Inferior parietal cortex (tissue), 1 donor: Measurements from ENCODE around the gene NUCB1.
"Not testable (repeated sequence)": the region's sequence is repeated elsewhere in the genome, so short reads cannot be mapped to it uniquely, and the experiment has no call there.

Experiments
- DNase-seq: peaks from one replicate; pipeline ENCODE4 v3.0.0-alpha.2; 2016; ENCODE audit errors: extremely low spot score

The NUCB1 gene

DNA sequence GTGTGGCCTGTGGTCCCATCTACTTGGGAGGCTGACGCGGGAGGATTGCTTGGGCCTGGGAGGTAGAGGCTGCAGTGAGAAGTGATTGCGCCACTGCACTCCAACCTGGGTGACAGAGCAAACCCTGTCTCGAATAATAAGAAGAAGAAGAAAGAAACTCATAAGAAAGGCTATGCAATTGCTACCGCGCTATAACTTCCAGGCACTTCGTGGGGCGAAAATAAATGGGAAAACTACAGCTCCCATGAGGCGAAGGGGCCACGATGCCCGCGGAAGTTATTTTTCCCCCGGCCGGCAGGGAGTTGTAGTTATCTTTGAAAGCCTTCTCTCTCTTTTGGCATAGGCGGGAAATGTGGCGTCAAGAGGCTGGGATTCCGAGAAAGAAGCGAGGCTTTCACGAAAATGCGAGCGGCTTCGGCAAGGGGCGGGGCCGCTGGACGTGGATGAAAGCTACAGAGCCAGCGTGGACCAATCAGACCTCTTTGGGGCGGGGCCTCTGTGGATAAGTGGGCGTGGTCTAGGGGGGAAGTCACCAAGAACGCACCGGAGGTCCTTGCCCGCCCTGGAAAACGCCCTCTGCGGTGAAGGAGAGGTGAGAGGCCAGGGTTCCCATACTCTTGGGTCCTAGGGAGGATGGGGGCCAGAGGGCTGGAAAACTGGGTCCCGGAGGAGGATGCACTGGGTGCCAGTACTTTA, at the start of gene NUCB1:
TSS of gene NUCB1 (plus strand) at position 532 of the 696 bp plus-strand sequence. CDS start 485 bp downstream, outside the sequence.
- peak; percentile 99 for DNase-seq

DNA sequence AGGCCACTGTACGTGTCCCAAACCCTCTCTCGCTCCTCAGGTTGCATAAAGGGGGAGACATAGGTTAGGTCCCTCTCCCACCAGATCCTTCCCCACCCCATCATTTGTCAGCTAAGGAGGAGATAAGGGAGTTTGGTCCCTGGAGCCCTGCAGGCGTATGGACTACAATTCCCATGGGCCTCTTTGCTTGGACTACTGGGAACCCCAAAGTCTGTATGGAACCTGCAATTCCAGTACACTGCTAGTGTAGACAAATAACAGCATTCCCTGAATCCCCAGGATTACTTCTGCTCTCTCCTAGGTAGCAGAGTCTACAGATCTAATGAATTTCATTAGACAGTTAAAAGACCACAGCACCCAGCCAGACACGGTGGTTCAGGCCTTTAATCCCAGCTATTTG, 47.8 kb upstream of the NUCB1 start:
- no peak for DNase-seq

DNA sequence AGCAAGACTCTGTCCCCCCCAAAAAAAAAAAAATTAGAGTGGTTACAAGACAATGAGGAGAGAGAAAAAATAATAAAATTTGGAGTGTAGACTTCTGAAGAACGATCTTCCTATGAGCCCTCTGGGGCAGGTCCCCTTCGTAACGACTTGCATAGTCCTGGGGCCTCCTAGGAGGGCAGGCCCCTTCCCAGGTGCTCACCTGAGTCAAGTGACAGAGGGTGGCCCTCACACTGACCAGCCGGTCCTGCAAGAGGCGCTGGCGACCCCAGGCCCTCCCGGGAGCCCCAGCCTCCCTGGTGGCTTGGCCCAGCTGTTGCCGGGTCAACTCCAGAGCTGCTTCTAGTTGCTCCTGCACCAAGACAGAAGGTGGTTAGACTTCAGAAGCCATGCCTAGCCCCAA, 46.6 kb upstream of the NUCB1 start:
- DNase-seq: no peak

DNA sequence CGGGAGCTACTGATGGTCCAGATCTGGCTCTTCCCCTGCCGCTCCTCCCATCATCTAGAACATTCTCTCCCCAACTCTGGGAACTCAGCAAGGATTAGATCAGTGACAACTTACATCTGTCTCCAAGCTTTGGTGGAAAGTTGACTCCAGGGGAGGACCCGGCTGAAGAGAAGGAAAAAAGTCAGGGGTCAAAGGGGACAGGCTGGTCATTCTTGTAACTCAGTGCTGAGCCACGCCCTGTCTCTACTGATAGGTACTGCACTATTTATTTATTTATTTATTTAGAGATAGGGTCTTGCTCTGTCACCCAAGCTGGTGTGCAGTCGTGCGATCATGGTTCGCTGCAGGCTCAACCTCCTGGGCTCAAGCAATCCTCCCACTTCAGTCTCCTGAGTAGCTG, 46.0 kb upstream of the NUCB1 start:
- no peak for DNase-seq

DNA sequence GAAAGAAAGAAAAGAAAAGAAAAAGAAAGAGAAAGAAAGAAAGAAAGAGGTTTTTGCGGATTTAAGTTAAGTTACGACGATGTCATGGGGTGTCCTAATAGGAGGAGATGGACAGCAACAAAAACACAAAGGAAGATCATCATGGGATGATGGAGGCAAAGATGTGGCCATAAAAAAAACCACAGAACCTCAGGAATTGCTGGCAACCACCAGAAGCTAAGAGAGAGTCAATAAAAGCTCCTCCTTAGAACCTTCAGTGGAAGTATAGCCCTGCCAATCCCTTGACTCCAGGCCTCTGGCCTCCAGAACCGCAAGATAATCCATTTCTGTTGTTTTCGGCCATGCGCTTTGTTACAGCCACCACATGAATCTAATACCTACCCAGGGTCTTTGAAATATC, 43.2 kb upstream of the NUCB1 start:
- no peak for DNase-seq

DNA sequence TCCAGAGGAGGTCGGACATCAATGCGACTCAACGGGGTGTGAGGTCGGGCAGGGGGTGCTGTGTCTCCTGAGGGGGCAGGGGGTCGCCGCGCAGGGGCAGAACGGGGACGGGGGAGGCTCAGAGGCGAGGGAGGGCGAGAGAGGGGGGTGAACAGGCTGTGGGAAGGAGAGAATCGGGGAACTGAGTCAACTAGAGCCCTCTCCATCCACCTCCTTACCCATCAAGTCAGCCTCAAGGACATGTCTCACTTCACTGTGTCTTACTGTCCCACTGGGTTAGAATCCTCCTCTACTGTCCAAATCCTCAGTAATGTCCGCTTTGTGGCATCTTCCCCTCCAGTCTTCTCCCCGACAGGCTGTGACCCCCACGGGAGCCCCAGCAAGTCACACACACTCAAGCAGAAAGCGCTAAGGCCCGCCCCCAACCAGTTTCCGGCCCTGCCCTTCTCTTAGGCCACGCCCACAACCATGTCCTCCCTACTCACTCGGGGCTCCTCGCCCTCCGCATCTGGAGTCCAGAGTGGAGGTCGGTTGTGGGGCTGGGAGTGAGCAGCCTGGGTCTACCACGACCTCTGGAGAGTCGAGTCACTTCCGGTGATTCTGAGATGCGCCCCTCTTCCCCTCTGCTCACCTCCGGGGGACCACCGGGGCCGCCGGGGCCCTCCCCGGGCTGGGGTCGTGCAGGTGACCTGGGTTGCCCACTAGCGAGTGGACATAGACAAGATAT, 41.0 kb upstream of the NUCB1 start:
- DNase-seq: no peak

DNA sequence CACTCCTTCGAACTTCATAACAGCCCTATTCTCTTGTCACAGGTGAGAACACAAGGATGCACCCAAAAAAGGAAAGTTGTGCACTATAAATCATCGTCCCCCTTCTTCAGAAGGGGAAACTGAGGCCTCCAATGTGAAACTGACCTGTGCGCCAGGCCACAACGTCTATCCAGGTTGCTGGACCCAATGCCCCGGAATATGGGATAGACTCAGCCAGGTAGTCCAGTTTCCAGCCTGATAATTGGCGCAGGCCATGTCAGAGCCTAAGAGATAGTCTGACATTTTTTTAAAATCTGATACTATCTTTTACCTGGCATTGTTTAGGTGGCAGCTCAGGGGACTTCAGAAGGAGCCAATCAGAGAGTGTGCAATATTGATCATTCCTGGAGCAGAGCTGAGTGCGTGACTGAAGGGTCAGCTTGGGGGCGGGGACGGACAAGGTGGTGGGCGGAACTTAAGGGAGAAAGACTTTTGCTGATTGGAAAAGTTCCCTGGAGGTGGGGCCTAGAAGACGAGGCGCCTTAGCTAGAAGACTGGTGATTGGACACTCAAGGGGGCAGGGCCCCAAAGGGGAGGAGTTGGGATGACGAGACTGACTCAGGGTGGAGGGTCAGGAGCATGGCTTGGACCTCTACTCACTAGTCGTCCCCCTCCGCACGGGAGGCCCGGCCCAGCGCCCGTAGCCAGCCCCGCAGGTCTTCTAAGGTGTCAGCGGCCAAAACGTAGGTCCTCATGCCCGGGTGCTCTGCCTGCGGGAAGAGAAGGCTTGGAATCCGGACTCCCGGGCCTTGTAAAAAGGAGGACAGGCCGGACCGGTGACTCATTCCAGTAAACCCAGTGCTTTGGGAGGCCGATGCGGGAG, 40.2 kb upstream of the NUCB1 start:
- DNase-seq: no peak

DNA sequence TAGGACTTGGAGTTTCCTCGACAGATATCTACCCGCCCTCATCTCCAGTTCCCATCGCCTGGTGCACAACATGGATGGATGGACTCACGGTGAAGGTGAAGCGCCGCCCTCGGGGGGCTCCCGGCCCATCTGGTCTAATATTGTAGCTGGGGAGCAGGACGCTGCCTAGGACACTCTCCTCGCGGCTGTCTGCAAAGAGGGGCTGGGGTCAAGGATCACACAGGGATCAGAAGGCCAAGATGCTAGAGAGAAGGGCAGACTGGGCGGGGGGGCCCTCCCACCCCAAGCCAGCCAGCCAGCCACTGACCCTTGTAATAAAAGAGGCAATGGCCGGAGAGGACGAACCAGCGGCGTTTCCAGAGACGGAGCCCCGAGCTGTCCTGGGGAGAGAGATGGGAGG, 38.8 kb upstream of the NUCB1 start:
- DNase-seq: no peak

DNA sequence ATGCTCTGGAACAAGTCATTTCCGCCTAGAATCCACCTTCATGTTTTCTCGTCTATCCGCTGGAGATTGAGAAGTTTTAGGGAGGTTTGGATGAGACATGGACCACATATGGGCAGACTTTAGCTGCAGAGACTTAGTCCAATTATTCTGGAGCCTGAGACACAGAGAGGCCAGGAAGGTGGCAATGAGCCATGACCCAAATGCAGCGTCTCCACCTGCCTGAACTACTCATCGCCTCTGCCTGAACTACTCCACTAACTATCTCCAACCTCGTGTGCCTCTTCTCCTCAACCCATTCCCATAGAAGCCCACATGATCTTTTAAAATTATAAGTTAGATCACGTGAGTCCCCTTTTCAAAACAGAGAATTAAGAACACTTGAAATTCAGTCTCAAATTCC, 37.3 kb upstream of the NUCB1 start:
- DNase-seq: no peak

DNA sequence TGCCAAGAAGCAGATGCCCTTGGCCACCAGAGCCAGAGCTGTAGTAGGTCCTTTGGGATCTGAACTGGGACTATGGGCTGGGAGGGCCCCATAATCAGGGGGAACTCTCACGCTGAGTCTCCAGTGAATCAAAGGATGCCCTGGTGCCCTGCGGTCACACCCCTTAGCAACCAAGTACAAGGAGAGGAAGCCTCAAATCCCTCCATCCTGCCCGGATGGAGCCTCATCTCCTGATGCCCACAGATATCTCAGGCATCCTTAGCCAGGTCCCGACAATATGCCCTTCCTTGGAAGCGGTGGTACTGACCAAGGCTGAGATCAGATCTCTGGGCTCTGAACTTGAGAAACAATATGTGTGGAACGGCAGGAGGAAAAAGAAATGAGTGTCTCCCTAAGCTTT, 33.4 kb upstream of the NUCB1 start:
- no peak for DNase-seq

DNA sequence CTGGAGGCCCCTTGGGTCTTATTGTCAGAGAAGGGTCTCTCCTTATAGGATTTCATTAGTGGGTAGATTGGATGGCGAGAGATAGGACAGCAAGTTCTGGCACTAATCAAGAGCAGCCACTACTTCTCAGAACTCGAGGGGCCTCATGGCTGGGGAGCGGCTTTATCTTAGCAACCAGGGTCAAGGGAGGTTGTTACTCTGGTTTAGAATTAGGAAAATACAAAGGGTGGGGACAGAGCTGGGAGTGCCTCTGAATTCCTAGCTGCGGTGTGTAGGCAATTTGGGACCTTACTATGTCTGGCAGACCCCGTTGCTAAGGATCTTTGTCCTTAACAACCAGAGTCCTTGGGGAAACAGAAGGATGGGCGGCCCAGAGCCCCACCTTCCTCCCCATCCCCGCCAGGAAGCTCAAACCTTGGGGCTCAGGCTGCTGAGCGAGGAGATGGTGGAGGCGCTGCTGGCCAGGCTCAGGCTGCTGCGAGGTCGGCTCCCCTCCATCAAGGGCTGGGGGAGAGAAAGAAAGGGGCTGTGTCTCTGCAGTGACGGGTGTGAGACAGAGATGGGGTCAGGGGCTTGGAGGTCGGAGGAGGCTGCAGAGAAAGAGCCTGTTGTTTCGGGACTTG, 32.9 kb upstream of the NUCB1 start:
- no peak for DNase-seq

DNA sequence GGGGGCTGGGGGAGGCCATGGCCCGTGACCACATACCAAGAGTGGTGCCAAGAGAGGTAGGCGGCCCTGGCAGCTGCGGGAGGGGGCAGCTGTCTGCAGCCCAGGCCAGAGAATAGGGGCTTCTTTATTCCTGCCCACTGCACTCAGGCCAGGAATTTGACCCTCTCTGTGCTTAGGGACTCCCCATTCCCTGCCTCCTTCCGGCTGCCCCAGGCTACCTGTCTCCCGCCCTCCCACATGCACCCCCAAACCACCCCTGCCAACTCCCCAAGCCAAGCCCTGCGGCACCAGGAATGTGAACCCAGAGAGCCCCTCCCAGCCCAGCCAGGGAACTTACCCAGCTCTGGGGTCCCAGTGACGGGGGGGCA, 32.4 kb upstream of the NUCB1 start:
- no peak for DNase-seq

DNA sequence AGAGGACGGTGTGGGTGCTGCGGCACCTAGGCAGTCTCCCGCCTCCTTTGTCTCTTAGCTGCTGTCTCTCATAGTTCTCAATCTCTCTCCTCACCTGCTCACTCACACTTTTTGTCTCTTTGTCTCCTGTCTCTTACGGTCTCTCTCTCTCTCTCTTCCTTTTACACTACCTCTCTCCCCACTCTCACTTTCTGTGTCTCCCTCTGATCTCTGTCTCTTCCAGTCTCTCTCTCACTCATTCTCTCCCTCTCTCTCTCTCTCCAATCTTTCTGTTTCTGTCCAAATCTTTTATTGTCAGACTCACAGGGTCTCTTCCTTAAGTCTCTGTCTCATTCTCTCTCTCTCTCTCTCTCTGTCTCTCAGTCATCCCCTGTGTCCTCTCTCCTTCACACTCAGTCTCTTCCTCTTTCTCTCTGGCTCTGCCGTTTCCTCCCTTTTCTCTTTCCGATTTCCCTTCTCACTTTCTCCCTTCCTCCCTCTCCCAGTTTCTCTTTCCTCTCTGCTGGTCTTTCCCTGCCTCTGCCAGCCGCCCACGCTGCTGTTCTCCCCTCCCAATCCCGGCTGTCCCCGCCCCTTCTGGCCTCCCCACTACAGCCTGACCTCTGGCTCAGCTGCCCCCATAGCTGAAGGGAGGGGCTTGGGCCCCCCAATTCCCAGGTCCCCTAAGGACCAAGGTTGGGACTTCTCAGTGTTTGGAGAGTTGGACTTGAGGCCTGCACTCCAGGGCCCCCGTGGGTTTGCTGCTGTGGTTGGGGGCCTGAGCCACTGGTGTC, 31.8 kb upstream of the NUCB1 start, which contains the start of gene PLEKHA4:
TSS of gene PLEKHA4 (minus strand) at position 504 of the 773 bp plus-strand sequence. CDS start 997 bp downstream, outside the sequence.
- DNase-seq: no peak

DNA sequence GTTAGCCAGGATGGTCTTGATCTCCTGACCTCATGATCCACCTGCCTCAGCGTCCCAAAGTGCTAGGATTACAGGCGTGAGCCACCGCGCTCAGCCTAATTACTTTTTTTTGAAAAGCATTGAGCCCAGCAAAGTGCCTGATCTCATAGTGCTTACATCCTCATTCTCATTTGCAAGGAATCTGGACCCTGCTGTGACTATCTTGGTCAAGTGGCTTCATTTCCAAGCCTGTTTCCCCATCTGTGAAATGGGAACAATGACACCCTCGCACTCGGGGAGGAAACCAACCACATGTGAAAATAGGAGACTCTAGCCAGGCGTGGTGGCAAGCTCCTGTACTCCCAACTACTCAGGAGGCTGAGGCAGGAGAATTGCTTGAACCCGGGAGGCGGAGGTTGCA, 30.1 kb upstream of the NUCB1 start:
- no peak for DNase-seq

DNA sequence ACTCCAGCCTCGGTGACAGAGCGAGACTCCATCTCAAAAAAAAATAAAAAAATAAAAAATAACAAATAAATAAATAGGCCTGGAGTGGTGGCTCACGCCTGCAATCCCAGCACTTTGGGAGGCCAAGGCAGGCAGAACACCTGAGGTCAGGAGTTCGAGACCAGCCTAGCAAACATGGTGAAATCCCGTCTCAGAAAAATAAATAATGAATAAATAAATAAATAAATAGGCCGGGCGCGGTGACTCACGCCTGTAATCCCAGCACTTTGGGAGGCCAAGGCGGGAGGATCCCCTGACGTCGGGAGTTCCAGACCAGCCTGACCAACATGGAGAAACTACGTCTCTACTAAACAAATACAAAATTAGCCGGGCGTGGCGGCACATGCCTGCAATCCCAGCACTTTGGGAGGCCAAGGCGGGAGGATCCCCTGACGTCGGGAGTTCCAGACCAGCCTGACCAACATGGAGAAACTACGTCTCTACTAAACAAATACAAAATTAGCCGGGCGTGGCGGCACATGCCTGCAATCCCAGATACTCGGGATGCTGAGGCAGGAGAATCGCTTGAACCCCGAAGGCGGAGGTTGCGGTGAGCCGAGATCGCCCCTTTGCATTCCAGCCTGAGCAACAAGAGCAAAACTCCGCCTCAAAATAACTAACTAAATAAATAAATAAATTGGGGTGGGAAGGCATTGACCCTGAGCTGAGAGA, 28.5 kb upstream of the NUCB1 start:
- DNase-seq: not testable (repeated sequence)

DNA sequence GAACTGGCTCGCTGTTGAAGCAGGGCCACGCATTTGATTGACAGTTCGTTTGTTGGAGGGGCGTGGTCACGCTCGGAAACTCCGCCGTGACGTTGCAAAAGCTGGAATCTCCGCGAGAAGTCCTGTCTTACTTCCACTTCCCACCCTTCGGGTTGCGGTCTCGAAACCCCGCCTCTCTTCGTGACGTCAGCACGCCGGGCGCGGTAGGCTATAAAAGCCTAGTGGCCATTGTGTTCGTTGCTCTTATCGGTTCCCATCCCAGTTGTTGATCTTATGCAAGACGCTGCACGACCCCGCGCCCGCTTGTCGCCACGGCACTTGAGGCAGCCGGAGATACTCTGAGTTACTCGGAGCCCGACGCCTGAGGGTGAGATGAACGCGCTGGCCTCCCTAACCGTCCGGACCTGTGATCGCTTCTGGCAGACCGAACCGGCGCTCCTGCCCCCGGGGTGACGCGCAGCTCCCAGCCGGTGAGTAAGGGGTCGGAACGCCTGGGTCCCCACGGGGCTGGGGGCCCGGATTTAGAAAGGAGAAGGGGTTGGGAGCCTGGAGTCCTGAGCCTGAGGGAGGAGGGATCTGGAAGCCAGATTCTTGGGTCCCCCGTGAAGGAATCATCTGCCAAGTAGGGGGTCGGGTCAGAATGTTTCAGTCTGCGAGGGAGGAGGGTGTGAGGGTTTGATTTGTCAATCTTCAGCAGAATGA, 27.8 kb upstream of the NUCB1 start, which contains the start of gene PPP1R15A:
TSS of gene PPP1R15A (plus strand) at position 240 of the 702 bp plus-strand sequence. CDS start 813 bp downstream, outside the sequence.
- peak; percentile 99 for DNase-seq

DNA sequence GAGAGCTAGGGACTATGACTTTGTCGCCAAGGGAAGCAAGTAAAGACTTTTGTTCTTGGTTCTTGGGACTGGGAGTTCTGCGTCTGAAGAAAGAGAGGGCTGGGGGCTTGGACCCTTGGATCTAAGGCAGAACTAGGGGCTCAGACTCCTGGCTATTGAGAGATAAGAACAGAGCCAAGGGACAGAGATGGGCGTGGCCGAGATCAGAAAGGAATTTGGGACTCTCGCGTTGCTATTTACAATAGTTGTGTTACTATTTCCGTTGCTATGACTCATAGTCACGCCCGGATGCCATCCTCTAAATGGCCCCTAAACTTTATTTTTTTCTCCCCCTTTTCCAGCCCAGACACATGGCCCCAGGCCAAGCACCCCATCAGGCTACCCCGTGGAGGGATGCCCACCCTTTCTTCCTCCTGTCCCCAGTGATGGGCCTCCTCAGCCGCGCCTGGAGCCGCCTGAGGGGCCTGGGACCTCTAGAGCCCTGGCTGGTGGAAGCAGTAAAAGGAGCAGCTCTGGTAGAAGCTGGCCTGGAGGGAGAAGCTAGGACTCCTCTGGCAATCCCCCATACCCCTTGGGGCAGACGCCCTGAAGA, 27.1 kb upstream of the NUCB1 start:
- DNase-seq: peak; percentile 72

DNA sequence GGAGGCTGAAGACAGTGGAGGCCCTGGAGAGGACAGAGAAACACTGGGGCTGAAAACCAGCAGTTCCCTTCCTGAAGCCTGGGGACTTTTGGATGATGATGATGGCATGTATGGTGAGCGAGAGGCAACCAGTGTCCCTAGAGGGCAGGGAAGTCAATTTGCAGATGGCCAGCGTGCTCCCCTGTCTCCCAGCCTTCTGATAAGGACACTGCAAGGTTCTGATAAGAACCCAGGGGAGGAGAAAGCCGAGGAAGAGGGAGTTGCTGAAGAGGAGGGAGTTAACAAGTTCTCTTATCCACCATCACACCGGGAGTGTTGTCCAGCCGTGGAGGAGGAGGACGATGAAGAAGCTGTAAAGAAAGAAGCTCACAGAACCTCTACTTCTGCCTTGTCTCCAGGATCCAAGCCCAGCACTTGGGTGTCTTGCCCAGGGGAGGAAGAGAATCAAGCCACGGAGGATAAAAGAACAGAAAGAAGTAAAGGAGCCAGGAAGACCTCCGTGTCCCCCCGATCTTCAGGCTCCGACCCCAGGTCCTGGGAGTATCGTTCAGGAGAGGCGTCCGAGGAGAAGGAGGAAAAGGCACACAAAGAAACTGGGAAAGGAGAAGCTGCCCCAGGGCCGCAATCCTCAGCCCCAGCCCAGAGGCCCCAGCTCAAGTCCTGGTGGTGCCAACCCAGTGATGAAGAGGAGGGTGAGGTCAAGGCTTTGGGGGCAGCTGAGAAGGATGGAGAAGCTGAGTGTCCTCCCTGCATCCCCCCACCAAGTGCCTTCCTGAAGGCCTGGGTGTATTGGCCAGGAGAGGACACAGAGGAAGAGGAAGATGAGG, 26.4 kb upstream of the NUCB1 start:
- peak; percentile 56 for DNase-seq
